ENCODE data around the gene TRIM56. TPM values are rescaled to one million over a fixed set of nuclear protein-coding genes. Genes with fewer than 3 reads are reported as not detected.
A peak's percentile ranks its signal among the peaks of the same experiment; 100 is the strongest.

TRIM56 gene
- total RNA-seq, 1 donor from 2014 or later = 11.9 TPM

DNA sequence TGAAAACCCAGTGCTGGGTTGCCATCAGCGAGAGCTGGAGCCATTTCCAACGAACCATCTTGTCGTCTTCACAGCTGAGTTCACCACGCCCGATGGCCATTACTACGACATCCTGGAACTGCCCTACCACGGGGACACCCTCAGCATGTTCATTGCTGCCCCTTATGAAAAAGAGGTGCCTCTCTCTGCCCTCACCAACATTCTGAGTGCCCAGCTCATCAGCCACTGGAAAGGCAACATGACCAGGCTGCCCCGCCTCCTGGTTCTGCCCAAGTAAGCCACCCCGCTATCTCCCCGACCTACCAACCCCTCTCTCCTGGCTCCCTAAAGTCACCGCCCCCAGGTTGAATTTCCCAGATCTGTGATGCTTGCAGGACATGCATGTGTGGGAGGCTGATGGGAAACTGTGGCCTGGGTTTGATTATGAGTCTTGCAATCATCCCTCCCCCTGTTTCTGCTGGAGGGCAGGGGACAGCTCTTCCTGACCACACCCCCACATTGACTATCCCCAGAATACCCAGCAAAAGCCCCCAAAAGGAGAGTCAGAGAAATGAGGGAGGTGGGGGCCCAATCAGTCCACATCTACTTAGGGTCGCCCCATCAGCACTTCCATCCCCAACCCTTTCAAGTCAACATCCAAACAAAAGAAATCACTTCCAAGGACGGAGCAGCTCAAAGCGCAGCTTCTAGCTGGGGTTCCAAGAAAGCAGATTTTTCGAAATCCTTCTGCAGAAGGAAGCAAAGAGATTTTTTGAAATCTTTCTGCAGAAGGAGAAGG, 48.5 kb downstream of the TRIM56 start:
- no peak for DNase-seq

GRCh38 chr7:101134399-101134980, 49.2 kb downstream of the TRIM56 start:
- DNase-seq = no peak

GRCh38 chr7:101137651-101138212, 52.5 kb downstream of the TRIM56 start:
- DNase-seq = no peak

GRCh38 chr7:101138213-101138870, 53.1 kb downstream of the TRIM56 start:
- DNase-seq = peak; percentile 60

GRCh38 chr7:101140339-101140699, 55.0 kb downstream of the TRIM56 start:
- no peak for DNase-seq

- DNase-seq = no peak
Measured at GRCh38 chr7:101140746-101141382, 55.6 kb downstream of the TRIM56 start.

Other genes starting within 250 kb of the TRIM56 start
- gene SLC12A9, start 232.8 kb upstream of the TRIM56 start, total RNA-seq = 14.2 TPM
- 38.6 TPM for gene TRIP6, start 218.1 kb upstream of the TRIM56 start, total RNA-seq
- 54.8 TPM for gene SRRT, start 210.4 kb upstream of the TRIM56 start, total RNA-seq
- gene UFSP1, start 195.8 kb upstream of the TRIM56 start, total RNA-seq = 2.7 TPM
- gene ACHE, start 189.6 kb upstream of the TRIM56 start, total RNA-seq = 112 TPM
- not detected for gene MUC3A, start 135.9 kb upstream of the TRIM56 start, total RNA-seq
- gene MUC12, start 115.9 kb upstream of the TRIM56 start, total RNA-seq = not detected
- not detected for gene MUC17, start 65.4 kb upstream of the TRIM56 start, total RNA-seq
- 5.4 TPM for gene SERPINE1, start 41.6 kb downstream of the TRIM56 start, total RNA-seq
- gene AP1S1, start 69.0 kb downstream of the TRIM56 start, total RNA-seq = 23.6 TPM
- not detected for gene VGF, start 80.1 kb downstream of the TRIM56 start, total RNA-seq
- not detected for gene NAT16, start 94.8 kb downstream of the TRIM56 start, total RNA-seq
- gene MOGAT3, start 115.6 kb downstream of the TRIM56 start, total RNA-seq = not detected
- gene PLOD3, start 132.1 kb downstream of the TRIM56 start, total RNA-seq = 32.1 TPM
- 38.2 TPM for gene ZNHIT1, start 132.7 kb downstream of the TRIM56 start, total RNA-seq
- 5.0 TPM for gene CLDN15, start 152.3 kb downstream of the TRIM56 start, total RNA-seq
- gene FIS1, start 159.6 kb downstream of the TRIM56 start, total RNA-seq = 180 TPM
- gene IFT22, start 236.3 kb downstream of the TRIM56 start, total RNA-seq = 19.2 TPM

All from tongue (tissue), 2 donors.